IPS DF 4.7 (cell line): ENCODE measurements around the gene NET1.

Source experiments
- DNase-seq: peaks from one replicate; pipeline ENCODE4 v3.0.0-alpha.2; 2013; ENCODE audit warnings: low spot score; ENCODE audit errors: extremely low read depth

The NET1 gene

GRCh38 chr10:5480162-5480941 lies 68.0 kb downstream of the NET1 start:
- DNase-seq = no peak

GRCh38 chr10:5481121-5481520 lies 68.8 kb downstream of the NET1 start:
- DNase-seq = no peak

GRCh38 chr10:5482016-5482415 lies 69.7 kb downstream of the NET1 start:
- no peak for DNase-seq

GRCh38 chr10:5484205-5484604 lies 71.8 kb downstream of the NET1 start:
- DNase-seq = no peak

- no peak for DNase-seq
Observed at GRCh38 chr10:5485290-5485689, 72.9 kb downstream of the NET1 start.

- DNase-seq = no peak
Observed at GRCh38 chr10:5485948-5486852, 73.8 kb downstream of the NET1 start.

GRCh38 chr10:5486853-5487235 lies 74.5 kb downstream of the NET1 start:
- no peak for DNase-seq

GRCh38 chr10:5488272-5489161 lies 76.2 kb downstream of the NET1 start:
- DNase-seq = no peak

GRCh38 chr10:5490032-5490431 lies 77.7 kb downstream of the NET1 start:
- DNase-seq = no peak

GRCh38 chr10:5490698-5491464 lies 78.5 kb downstream of the NET1 start:
- DNase-seq = no peak

- DNase-seq = no peak
Observed at GRCh38 chr10:5491477-5491876, 79.1 kb downstream of the NET1 start.

GRCh38 chr10:5492322-5492855 lies 80.0 kb downstream of the NET1 start:
- DNase-seq = no peak

GRCh38 chr10:5492929-5493576 lies 80.7 kb downstream of the NET1 start:
- no peak for DNase-seq

GRCh38 chr10:5493691-5494090 lies 81.3 kb downstream of the NET1 start:
- no peak for DNase-seq

GRCh38 chr10:5494611-5495010 lies 82.3 kb downstream of the NET1 start:
- DNase-seq = no peak

GRCh38 chr10:5496261-5497250 lies 84.2 kb downstream of the NET1 start:
- DNase-seq = no peak

- no peak for DNase-seq
Observed at GRCh38 chr10:5497289-5497688, 84.9 kb downstream of the NET1 start.

GRCh38 chr10:5497948-5498730 lies 85.8 kb downstream of the NET1 start:
- DNase-seq = no peak
